ENCODE data around the gene UBE3B. TPM values are rescaled to one million over a fixed set of nuclear protein-coding genes. Genes with fewer than 3 reads are reported as not detected.
A peak's percentile ranks its signal among the peaks of the same experiment; 100 is the strongest.

The UBE3B gene
- total and polyA plus RNA-seq, 2 donors (not counting 1 experiment from before 2014, with no cell fraction given) = 27.2 to 52.1 TPM

GRCh38 chr12:109571773-109572505 lies 94.5 kb downstream of the UBE3B start:
- no CpG with 5 or more reads among the region's 5 CpGs for WGBS (ENCODE audit: insufficient coverage)
- ChIA-PET POLR2A (no interaction called here), CTCF (interaction anchor here (2.1 kb wide), 1 partner anchor 25 kb away, joined by 7 read pairs; no protein-coding TSS in a partner anchor)
- H2AFZ ChIP-seq (ENCODE audit: insufficient read depth, low read depth, low read length, poor library complexity, severe bottlenecking) = no peak overlapping the region
- no peaks in the 10 kb centered on the region for H3K27me3 Mint-ChIP-seq
- no peaks in the 10 kb centered on the region for H4K20me1 ChIP-seq (ENCODE audit: control insufficient read depth, insufficient read depth, low read length, poor library complexity, severe bottlenecking)
- ATAC-seq (ENCODE audit: low read depth) (no peak), DNase-seq (no peak)
- H3K4me3 Mint-ChIP-seq = peak overlapping the region; percentile 30
- TF ChIP-seq CTCF (IDR thresholded peaks at IDR 0.05) = no peak
- no peak for TF ChIP-seq EZH2 (IDR thresholded peaks at IDR 0.05; ENCODE audit: borderline replicate concordance, insufficient read depth, low read depth, low read length, poor library complexity, severe bottlenecking)
- H3K27ac Mint-ChIP-seq = peak overlapping the region; percentile 37
- H3K4me2 ChIP-seq (replicated peaks; ENCODE audit: low read depth, low read length, poor library complexity, severe bottlenecking) = no peak overlapping the region
- peaks cover 29% of the 10 kb centered on the region for H3K4me1 Mint-ChIP-seq
- H3K9me3 ChIP-seq (ENCODE audit: control extremely low read depth in 1 of 3, control insufficient read depth in 2 of 3, insufficient read depth in 1 of 3, low read length in 2 of 3) = no peaks in the 10 kb centered on the region
- H3K79me2 ChIP-seq (ENCODE audit: control insufficient read depth, insufficient read depth, low read length) = peaks cover 8% of the 10 kb centered on the region
- H3K4me1 ChIP-seq (ENCODE audit: control insufficient read depth in 2 of 2, insufficient read depth in 2 of 2, low read length in 2 of 2) = peaks cover 14 to 23% of the 10 kb centered on the region in 2 donors
- H3K9me3 Mint-ChIP-seq (ENCODE audit: insufficient read depth) = no peaks in the 10 kb centered on the region
- no peak overlapping the region for H3K9ac ChIP-seq (ENCODE audit: low read length)
- no peaks in the 10 kb centered on the region for H3K27me3 ChIP-seq (replicated peaks in 1 of 4; ENCODE audit: control extremely low read depth in 1 of 4, control insufficient read depth in 3 of 4, insufficient read depth in 4 of 4, low read length in 3 of 4)
- H3K4me3 ChIP-seq (ENCODE audit: control extremely low read depth in 1 of 5, extremely low read depth in 1 of 5, insufficient read depth in 1 of 5, low read depth in 2 of 5, low read length in 4 of 5) = no peak overlapping the region
- peaks cover 0 to 19% of the 10 kb centered on the region in 2 experiments for H3K36me3 ChIP-seq (replicated peaks in 1 of 2; ENCODE audit: control extremely low read depth in 1 of 2, control insufficient read depth in 1 of 2, extremely low read depth in 1 of 2, insufficient read depth in 2 of 2, low read length in 1 of 2)
- H3K27ac ChIP-seq (ENCODE audit: low read length in 2 of 2) = peak overlapping the region in 1 of 2 donors; percentile 98
- intact Hi-C loops (cut with micrococcal nuclease) = no loop called here

GRCh38 chr12:109572506-109572845 lies 95.0 kb downstream of the UBE3B start:
- no peaks in the 10 kb centered on the region for H3K27me3 ChIP-seq (replicated peaks in 1 of 4; ENCODE audit: control extremely low read depth in 1 of 4, control insufficient read depth in 3 of 4, insufficient read depth in 4 of 4, low read length in 3 of 4)
- ChIA-PET CTCF (interaction anchor here (2.1 kb wide), 1 partner anchor 25 kb away, joined by 7 read pairs; no protein-coding TSS in a partner anchor), POLR2A (no interaction called here)
- H2AFZ ChIP-seq (ENCODE audit: insufficient read depth, low read depth, low read length, poor library complexity, severe bottlenecking) = peak overlapping the region; percentile 85
- no peaks in the 10 kb centered on the region for H3K9me3 ChIP-seq (ENCODE audit: control extremely low read depth in 1 of 3, control insufficient read depth in 2 of 3, insufficient read depth in 1 of 3, low read length in 2 of 3)
- intact Hi-C loops (cut with micrococcal nuclease) = no loop called here
- H3K4me2 ChIP-seq (replicated peaks; ENCODE audit: low read depth, low read length, poor library complexity, severe bottlenecking) = peak overlapping the region; percentile 80
- H3K9me3 Mint-ChIP-seq (ENCODE audit: insufficient read depth) = no peaks in the 10 kb centered on the region
- H3K27ac Mint-ChIP-seq = peak overlapping the region; percentile 94
- H3K4me1 ChIP-seq (ENCODE audit: control insufficient read depth in 2 of 2, insufficient read depth in 2 of 2, low read length in 2 of 2) = peaks cover 14 to 23% of the 10 kb centered on the region in 2 donors
- peak overlapping the region; percentile 89 to 98 for H3K27ac ChIP-seq (ENCODE audit: low read length in 2 of 2)
- no peaks in the 10 kb centered on the region for H3K27me3 Mint-ChIP-seq
- peaks cover 0 to 19% of the 10 kb centered on the region in 2 experiments for H3K36me3 ChIP-seq (replicated peaks in 1 of 2; ENCODE audit: control extremely low read depth in 1 of 2, control insufficient read depth in 1 of 2, extremely low read depth in 1 of 2, insufficient read depth in 2 of 2, low read length in 1 of 2)
- no peak for TF ChIP-seq EZH2 (IDR thresholded peaks at IDR 0.05; ENCODE audit: borderline replicate concordance, insufficient read depth, low read depth, low read length, poor library complexity, severe bottlenecking)
- no peak for TF ChIP-seq CTCF (IDR thresholded peaks at IDR 0.05)
- H3K4me3 Mint-ChIP-seq = peak overlapping the region; percentile 96
- peaks cover 8% of the 10 kb centered on the region for H3K79me2 ChIP-seq (ENCODE audit: control insufficient read depth, insufficient read depth, low read length)
- DNase-seq (no peak), ATAC-seq (ENCODE audit: low read depth) (no peak)
- peak overlapping the region in 4 of 5 experiments; percentile 65 to 87 (median 75) for H3K4me3 ChIP-seq (ENCODE audit: control extremely low read depth in 1 of 5, extremely low read depth in 1 of 5, insufficient read depth in 1 of 5, low read depth in 2 of 5, low read length in 4 of 5)
- no peaks in the 10 kb centered on the region for H4K20me1 ChIP-seq (ENCODE audit: control insufficient read depth, insufficient read depth, low read length, poor library complexity, severe bottlenecking)
- peak overlapping the region; percentile 88 for H3K9ac ChIP-seq (ENCODE audit: low read length)
- peaks cover 29% of the 10 kb centered on the region for H3K4me1 Mint-ChIP-seq
- 98% methylated on average over 3 of the region's 3 CpGs for WGBS (ENCODE audit: insufficient coverage)

All from B cell (primary cell).